EL (cell line): ENCODE measurements around the gene WBP2NL.

ENCODE experiments used
- DNase-seq: peaks from one replicate; pipeline ENCODE4 v3.0.0-alpha.2; 2016

The WBP2NL gene

GRCh38 chr22:42074132-42074811, 75.7 kb downstream of the WBP2NL start, which contains the start of gene PHETA2:
Gene PHETA2, plus strand, starts transcription at chr22:42074248. Its CDS starts 3,046 bp downstream, at chr22:42077294.
- DNase-seq, result peak; percentile 50

GRCh38 chr22:42074846-42075676, 76.5 kb downstream of the WBP2NL start:
- no peak for DNase-seq

- DNase-seq, result no peak
Measured at GRCh38 chr22:42076764-42077485, 78.3 kb downstream of the WBP2NL start.

- DNase-seq, result no peak
Measured at GRCh38 chr22:42077486-42078125, 79.0 kb downstream of the WBP2NL start.
